Left hindlimb (tissue), 1 donor: Measurements from ENCODE around the gene ATP13A3.

Experiments
- DNase-seq: peaks from one replicate; pipeline ENCODE4 v3.0.0-alpha.2; 2018

ATP13A3 gene

DNA sequence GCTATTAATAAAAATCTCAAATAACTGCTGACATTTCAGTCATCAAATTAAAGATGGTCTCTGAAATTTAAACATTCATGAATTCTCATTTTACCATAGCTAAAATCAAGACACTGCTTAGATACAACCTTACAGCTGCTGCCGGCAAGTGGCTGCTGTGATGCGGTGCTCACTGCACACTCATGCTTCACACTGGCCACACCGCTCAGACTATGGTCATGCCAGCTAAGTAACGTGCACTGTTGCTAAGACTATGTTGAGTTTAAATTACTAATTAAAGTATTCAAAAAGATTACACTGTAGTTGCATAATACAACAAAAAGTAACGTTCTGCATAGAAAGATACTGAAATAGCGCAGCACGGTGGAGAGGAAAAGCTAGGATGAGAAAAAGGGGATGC, 12.1 kb downstream of the ATP13A3 start:
- no peak for DNase-seq

DNA sequence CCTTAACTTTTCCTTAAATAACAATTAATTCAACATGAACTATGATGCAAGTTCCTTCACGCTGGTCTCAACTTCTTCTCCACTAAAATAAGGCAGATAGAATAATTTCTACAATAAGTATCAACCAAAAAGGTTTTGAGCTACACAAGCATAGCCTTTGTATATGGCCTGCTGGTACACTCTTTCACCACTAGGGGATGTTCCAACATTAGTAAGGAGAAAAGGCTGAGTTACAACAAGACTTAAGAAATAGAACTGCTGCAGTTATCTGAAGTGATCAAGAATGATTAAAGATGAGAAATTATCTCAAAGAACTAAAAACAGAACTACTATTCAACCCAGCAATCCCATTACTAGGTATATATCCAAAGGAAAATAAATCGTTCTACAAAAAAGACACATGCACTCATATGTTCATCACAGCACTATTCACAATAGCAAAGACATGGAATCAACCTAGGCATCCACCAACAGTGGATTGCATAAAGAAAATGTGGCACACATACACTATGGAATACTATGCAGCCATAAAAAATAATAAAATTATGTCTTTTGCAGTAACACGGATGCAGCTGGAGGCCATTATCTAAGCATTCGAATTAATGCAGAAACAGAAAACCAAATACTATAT, 14.4 kb downstream of the ATP13A3 start:
- DNase-seq = no peak

DNA sequence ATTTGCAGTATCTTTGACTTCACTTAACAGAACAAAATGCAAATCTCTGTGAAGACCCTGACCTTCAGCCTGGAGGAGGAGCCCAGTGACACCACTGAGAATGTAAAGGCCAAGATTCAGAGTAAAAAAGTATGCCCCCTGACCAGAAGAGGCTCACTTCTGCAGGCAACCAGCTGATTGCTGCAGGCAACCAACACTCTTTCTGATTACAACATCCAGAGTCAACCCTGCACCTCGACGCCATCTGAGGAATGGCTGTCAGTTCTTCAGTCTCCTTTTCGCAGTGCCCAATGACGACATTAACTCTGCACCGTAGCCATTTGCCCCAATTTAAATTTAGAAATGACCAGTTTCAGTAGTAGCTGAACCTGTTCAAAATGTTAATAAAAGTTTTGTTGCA, 14.9 kb downstream of the ATP13A3 start:
- DNase-seq = no peak

GRCh38 chr3:194470615-194471014, 16.2 kb downstream of the ATP13A3 start:
- DNase-seq = no peak

GRCh38 chr3:194469977-194470376, 16.8 kb downstream of the ATP13A3 start:
- DNase-seq = no peak

- DNase-seq = no peak
Observed at GRCh38 chr3:194468086-194468485, 18.7 kb downstream of the ATP13A3 start.

DNA sequence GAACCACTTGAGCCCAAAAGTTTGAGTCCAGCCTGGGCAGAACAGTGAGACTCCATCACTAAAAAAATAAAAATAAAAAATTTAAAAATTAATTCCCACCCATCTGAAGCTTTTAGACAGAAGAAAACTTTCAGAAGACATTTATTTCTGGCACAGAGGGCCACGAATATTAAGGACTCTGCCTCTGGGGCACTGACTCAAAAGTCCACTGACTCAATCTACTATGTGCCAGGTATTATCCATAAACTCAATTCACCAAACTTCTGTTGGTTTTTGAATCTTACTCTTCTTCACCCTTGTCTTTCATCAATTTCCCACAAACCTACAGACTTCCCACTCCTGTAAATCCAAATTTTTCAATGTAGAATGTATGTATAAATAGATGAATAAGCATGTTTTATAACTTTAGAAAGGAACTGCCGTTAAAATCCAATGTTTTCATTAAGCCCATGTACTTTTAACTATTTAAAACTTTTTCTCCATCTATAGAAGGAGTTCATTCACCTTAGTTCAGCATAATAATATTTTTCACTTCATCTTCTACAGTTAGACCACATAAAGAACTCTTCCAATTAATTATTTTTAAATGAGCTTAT, 19.9 kb downstream of the ATP13A3 start:
- no peak for DNase-seq

DNA sequence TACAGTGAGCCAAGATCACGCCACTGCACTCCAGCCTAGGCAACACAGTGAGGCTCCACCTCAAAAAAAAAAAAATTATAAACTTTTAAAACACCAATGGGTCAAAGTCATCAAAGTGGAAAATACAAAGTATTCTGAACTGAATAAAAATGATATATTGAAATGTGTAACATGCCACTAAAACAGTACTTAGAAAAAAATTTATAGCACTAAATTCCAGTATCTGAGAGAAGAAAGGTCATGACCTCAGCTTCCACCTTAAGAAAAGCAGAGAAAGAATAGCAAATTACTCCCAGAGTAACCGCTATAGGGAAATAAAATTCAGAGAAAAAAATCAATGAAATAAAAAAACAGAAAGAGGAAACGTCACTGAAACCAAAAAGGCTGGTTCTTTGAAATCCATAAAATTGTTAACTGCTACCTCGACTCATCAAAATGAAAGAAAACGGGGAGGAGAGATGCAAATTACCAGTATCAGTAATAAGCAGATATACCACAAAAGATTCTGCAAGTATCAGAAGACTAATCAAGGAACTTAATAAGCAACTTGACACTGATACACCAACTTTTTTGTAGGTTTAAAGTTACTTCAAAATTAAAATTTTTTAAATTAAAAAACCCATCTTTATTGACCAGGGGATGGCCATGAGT, 20.8 kb downstream of the ATP13A3 start:
- DNase-seq = no peak

DNA sequence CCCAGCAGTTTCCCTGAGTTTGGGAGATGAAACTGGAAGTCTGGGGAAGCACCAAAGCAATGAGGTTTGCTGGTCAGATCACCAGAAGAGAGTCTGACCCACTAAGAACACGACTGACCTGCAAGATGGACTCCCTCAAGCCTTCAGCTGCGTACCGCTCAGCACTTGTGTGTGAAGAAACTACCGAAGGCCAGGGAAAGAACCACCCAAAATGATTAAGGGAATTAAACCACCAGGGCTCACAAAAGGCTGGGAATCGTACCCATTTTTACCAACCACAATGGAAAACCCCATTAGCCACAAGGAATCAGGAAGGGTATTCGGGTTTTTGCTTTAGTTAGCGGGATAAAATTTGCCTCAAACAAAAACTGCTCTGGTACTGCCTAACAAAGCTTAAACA, 21.6 kb downstream of the ATP13A3 start:
- DNase-seq = no peak

GRCh38 chr3:194464692-194465091, 22.1 kb downstream of the ATP13A3 start:
- DNase-seq = no peak

DNA sequence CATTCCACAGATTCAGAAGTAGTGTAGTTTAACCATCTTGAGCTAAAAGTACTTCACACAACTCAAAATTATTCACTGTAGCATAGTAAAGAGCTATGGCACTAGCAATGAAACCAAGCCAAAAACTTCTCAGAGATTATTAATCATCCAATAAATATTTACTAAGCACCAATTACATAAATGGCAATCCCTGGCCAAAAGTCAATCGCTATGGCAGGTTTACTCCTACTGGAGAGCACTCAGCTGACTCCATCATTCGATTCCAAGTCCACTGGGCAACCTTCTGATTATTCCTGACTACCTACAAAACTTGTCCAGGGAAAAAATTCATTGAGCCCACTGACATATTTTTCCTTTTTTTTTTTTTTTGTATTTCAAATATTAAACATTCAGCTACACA, 23.9 kb downstream of the ATP13A3 start:
- DNase-seq = no peak

- DNase-seq = no peak
Observed at GRCh38 chr3:194460566-194460965, 26.2 kb downstream of the ATP13A3 start.

GRCh38 chr3:194458131-194458530, 28.7 kb downstream of the ATP13A3 start:
- no peak for DNase-seq

DNA sequence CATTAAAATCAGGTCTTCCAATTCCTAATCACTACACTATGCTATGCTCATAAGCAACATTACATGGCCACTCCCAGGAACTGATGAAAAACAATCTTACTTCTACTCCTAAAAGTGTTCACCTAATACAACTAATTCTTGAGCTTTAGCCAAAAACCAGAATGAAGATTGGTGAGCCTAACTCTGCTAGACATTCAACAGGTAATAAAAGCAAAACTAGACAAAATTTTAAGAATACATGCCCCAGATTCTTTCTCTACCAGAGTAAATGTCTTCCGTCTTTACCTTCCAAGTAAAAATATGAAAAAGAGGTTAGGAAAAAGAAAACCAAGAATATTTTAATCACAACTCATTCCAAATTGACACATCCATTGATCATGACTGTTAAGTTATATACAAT, 31.3 kb downstream of the ATP13A3 start:
- DNase-seq = no peak

DNA sequence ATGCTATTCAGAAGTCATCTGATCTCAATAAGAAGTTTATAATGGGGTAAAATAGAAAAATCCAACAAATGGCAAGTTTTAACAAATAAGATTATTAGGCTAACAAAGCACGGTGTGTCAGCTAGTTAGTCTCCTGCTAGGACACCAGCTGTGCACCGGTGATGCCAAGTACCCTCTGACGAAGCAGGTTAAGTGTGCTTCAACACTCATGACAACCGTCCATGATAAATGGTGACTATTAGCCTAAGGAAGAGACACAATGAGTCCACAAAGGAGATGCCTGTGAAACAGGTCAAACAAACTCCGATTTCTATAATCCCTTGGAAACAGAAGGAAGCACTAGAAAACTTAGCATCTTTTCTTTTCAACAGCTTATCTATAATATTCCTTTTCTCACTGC, 36.5 kb downstream of the ATP13A3 start:
- DNase-seq = no peak

GRCh38 chr3:194449913-194450312, 36.9 kb downstream of the ATP13A3 start:
- no peak for DNase-seq

DNA sequence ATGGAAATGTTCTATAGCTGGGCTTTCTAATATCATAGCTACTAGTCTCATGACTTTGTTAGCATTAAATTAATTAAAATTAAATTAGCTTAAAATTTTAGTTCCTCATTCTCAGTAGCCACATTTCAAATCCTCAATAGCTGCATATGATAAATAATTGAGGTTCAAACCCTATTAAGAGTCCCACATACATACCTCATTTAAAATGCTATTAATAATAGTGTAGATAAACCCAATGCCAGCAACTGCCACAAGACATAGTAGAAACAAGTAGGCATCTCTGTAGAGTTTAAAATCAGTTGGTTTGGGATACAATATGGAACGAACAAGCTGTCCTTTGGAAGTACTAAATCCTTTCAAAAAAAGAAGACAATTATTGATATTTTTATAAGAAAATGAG, 39.1 kb downstream of the ATP13A3 start:
- DNase-seq = no peak

DNA sequence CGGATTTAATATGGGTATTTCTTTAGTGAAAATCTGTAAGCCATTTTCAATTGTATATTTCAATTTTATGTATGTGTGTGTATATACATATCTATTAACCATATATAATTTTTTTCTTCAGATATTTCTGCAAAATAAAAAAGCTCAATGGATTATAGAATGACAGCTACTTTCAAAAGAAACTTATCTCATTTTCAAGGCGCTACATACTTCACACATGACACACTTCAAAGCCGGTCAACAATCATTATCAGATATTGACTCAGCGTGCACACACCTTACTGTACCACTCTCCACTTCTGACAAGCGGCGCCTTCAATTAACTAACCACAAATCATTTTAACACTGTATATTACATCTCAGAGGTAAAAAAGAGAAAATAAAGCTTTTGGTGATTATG, 39.6 kb downstream of the ATP13A3 start:
- no peak for DNase-seq

GRCh38 chr3:194446754-194447153, 40.0 kb downstream of the ATP13A3 start:
- DNase-seq = no peak

GRCh38 chr3:194446172-194446571, 40.6 kb downstream of the ATP13A3 start:
- DNase-seq = no peak

GRCh38 chr3:194443901-194444300, 42.9 kb downstream of the ATP13A3 start:
- DNase-seq = no peak

- no peak for DNase-seq
Observed at GRCh38 chr3:194440756-194441155, 46.0 kb downstream of the ATP13A3 start.

- DNase-seq = no peak
Observed at GRCh38 chr3:194439881-194440550, 46.8 kb downstream of the ATP13A3 start.

DNA sequence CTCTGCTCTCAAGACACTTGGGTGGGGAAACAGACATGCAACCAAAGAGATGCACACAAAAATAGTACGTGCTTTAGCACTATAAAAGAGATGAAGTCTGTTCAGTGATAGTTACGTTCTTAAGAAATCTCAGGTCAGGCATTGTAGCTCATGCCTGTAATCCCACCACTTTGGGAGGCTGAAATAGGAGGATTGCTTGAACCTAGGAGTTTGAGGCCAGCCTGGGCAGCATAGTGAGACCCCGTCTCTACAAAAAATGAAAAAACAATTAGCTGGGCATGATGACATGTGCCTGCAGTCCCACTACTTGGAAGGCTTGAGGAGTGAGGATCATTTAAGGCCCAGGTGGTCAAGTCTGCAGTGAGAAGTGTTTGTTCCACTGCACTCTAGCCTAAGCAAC, 52.3 kb downstream of the ATP13A3 start:
- DNase-seq = no peak
